H9 (cell line): Measurements from ENCODE around the gene GNA15. TPM values are rescaled to one million over a fixed set of nuclear protein-coding genes. Genes with fewer than 3 reads are reported as not detected.

Source experiments
- DNase-seq: peaks from one replicate; pipeline ENCODE4 v3.0.0-alpha.2; 2017
- H2AFZ ChIP-seq: one replicate; pipeline ENCODE4 v1.6.1; 2013; ENCODE audit warnings: mild to moderate bottlenecking, low read length, control low read depth, moderate library complexity
- H2AK5ac ChIP-seq: 2 replicates; pipeline ENCODE4 v1.6.1; 2013; ENCODE audit warnings: low read length, control low read depth, mixed read lengths; ENCODE audit not compliant: insufficient read length
- H2BK120ac ChIP-seq: one replicate; pipeline ENCODE4 v1.6.1; 2013; ENCODE audit warnings: low read depth, mild to moderate bottlenecking, low read length, control low read depth, inconsistent platforms; ENCODE audit not compliant: poor library complexity, severe bottlenecking
- H2BK12ac ChIP-seq: 2 replicates; pipeline ENCODE4 v1.6.1; 2013; ENCODE audit warnings: low read length, control low read depth, mixed read lengths, low read depth; ENCODE audit not compliant: insufficient read length
- H2BK15ac ChIP-seq: 2 replicates; pipeline ENCODE4 v1.6.1; 2013; ENCODE audit warnings: low read depth, low read length, control low read depth
- H2BK20ac ChIP-seq: one replicate; pipeline ENCODE4 v1.6.1; 2013; ENCODE audit warnings: low read depth, mild to moderate bottlenecking, low read length, control low read depth, inconsistent platforms; ENCODE audit not compliant: poor library complexity, severe bottlenecking
- H2BK5ac ChIP-seq: 2 replicates; pipeline ENCODE4 v1.6.1; 2013; ENCODE audit warnings: low read length, control low read depth, mixed read lengths; ENCODE audit not compliant: insufficient read length
- H3K14ac ChIP-seq: 2 replicates; pipeline ENCODE4 v1.6.1; 2013; ENCODE audit warnings: low read length, control low read depth; ENCODE audit not compliant: insufficient read depth
- H3K18ac ChIP-seq: 2 replicates; pipeline ENCODE4 v1.6.1; 2013; ENCODE audit warnings: low read depth, mild to moderate bottlenecking, mixed read lengths, low read length, control low read depth; ENCODE audit not compliant: insufficient read length
- H3K23ac ChIP-seq: 2 replicates; pipeline ENCODE4 v1.6.1; 2013; ENCODE audit warnings: low read length, control low read depth, mixed read lengths, low read depth; ENCODE audit not compliant: insufficient read length
- H3K23me2 ChIP-seq: 2 replicates; pipeline ENCODE4 v1.6.1; 2013; ENCODE audit warnings: low read depth, mild to moderate bottlenecking, mixed read lengths, low read length, control low read depth; ENCODE audit not compliant: insufficient read length, poor library complexity, severe bottlenecking
- H3K27ac ChIP-seq: 2 replicates; pipeline ENCODE4 v1.5.1; 2013; ENCODE audit warnings: low read length, control low read depth, mixed read lengths, low read depth; ENCODE audit not compliant: insufficient read length
- H3K27me3 ChIP-seq: 2 replicates; pipeline ENCODE4 v1.6.1; 2013; ENCODE audit warnings: low read length, control low read depth, inconsistent platforms; ENCODE audit not compliant: insufficient read depth
- H3K4ac ChIP-seq: 2 replicates; pipeline ENCODE4 v1.6.1; 2013; ENCODE audit warnings: low read depth, mild to moderate bottlenecking, control low read depth, inconsistent platforms, low read length, moderate library complexity
- H3K4me1 ChIP-seq: 2 replicates; pipeline ENCODE4 v1.6.1; 2013; ENCODE audit warnings: low read length, control low read depth, inconsistent platforms; ENCODE audit not compliant: insufficient read depth
- H3K4me2 ChIP-seq: 2 replicates; pipeline ENCODE4 v1.6.1; 2013; ENCODE audit warnings: low read length, control low read depth, mixed read lengths; ENCODE audit not compliant: insufficient read length, insufficient read depth
- H3K56ac ChIP-seq: 2 replicates; pipeline ENCODE4 v1.6.1; 2013; ENCODE audit warnings: low read depth, mild to moderate bottlenecking, mixed read lengths, low read length, control low read depth; ENCODE audit not compliant: insufficient read length
- H3K79me1 ChIP-seq: 2 replicates; pipeline ENCODE4 v1.6.1; 2013; ENCODE audit warnings: low read depth, mild to moderate bottlenecking, moderate library complexity, low read length, control low read depth, inconsistent platforms; ENCODE audit not compliant: insufficient read depth, poor library complexity, severe bottlenecking
- H3K79me2 ChIP-seq: 2 replicates; pipeline ENCODE4 v1.6.1; 2013; ENCODE audit warnings: low read length, control low read depth, inconsistent platforms; ENCODE audit not compliant: insufficient read depth
- H3K9ac ChIP-seq: 2 replicates; pipeline ENCODE4 v1.6.1; 2013; ENCODE audit warnings: low read length, control low read depth, mixed read lengths; ENCODE audit not compliant: insufficient read length; ENCODE audit errors: extremely low read depth
- H3K9me3 ChIP-seq: one replicate; pipeline ENCODE4 v1.6.1; 2013; ENCODE audit warnings: low read depth, low read length, inconsistent platforms; ENCODE audit not compliant: control insufficient read depth
- H3T11ph ChIP-seq: one replicate; pipeline ENCODE4 v1.6.1; 2013; ENCODE audit warnings: mild to moderate bottlenecking, low read length, control low read depth, inconsistent platforms
- H4K20me1 ChIP-seq: one replicate; pipeline ENCODE4 v1.6.1; 2013; ENCODE audit not compliant: control insufficient read depth, insufficient read length, insufficient read depth
- H4K5ac ChIP-seq: 2 replicates; pipeline ENCODE4 v1.6.1; 2013; ENCODE audit warnings: low read depth, mild to moderate bottlenecking, mixed read lengths, low read length, control low read depth; ENCODE audit not compliant: insufficient read length
- H4K8ac ChIP-seq: replicated peaks from 2 replicates; pipeline ENCODE4 v1.6.1; 2013; ENCODE audit warnings: low read length, control low read depth, mixed read lengths, low read depth; ENCODE audit not compliant: insufficient read length
- H4K91ac ChIP-seq: 2 replicates; pipeline ENCODE4 v1.6.1; 2013; ENCODE audit warnings: low read depth, mild to moderate bottlenecking, moderate library complexity, mixed read lengths, low read length, control low read depth; ENCODE audit not compliant: insufficient read length
- H3K27ac Mint-ChIP-seq, 3 experiments: 2 replicates in 2 of 3; 3 replicates in 1 of 3; pipeline ENCODE4 v1.8.0; 2020 to 2021; ENCODE audit warnings: mixed read lengths in 3 of 3, mild to moderate bottlenecking in 1 of 3, moderate library complexity in 1 of 3
- H3K27me3 Mint-ChIP-seq: 2 replicates; pipeline ENCODE4 v1.8.0; 2021; ENCODE audit warnings: low read depth, mild to moderate bottlenecking, moderate library complexity, mixed read lengths
- H3K36me3 Mint-ChIP-seq, 3 experiments: 2 replicates in 2 of 3; 3 replicates in 1 of 3; pipeline ENCODE4 v1.8.0; 2020 to 2021; ENCODE audit warnings: low read depth in 3 of 3, mixed read lengths in 3 of 3; ENCODE audit not compliant: insufficient read depth in 1 of 3
- H3K4me1 Mint-ChIP-seq, 2 experiments: 2 replicates each; pipeline ENCODE4 v1.8.0; 2020; ENCODE audit warnings: mixed read lengths in 2 of 2
- H3K4me3 Mint-ChIP-seq, 2 experiments: 2 replicates in 1 of 2; 3 replicates in 1 of 2; pipeline ENCODE4 v1.8.0; 2020 to 2021; ENCODE audit warnings: mild to moderate bottlenecking in 2 of 2, mixed read lengths in 2 of 2, moderate library complexity in 1 of 2
- H3K9me3 Mint-ChIP-seq, 2 experiments: 2 replicates in 1 of 2; 3 replicates in 1 of 2; pipeline ENCODE4 v1.8.0; 2020; ENCODE audit warnings: mild to moderate bottlenecking in 2 of 2, mixed read lengths in 2 of 2, moderate library complexity in 1 of 2
- CTCF ChIP-seq: fragments of 200-600 bp; sonication (generic); conservative IDR thresholded peaks from 3 replicates; pipeline ENCODE4 v1.8.0; 2021; ENCODE audit warnings: antibody characterized with exemption, mild to moderate bottlenecking
- WGBS: extraction: QIAGEN DNeasy Blood & Tissue Kit; methylation state at CpG from one replicate; pipeline ENCODE4 v1.1.7; 2013; ENCODE audit warnings: missing lambda C conversion rate, low lambda C conversion rate, mixed read lengths; ENCODE audit not compliant: insufficient read length; ENCODE audit errors: extremely low coverage; 5-methylcytosine and 5-hydroxymethylcytosine counted together
- total RNA-seq: library from RNA; stranded (reverse); gene quantifications from 2 replicates; pipeline ENCODE4 v1.2.1, GENCODE V29; 2021

The GNA15 gene
- total RNA-seq, 1 experiment from 2014 or later, result not detected

DNA sequence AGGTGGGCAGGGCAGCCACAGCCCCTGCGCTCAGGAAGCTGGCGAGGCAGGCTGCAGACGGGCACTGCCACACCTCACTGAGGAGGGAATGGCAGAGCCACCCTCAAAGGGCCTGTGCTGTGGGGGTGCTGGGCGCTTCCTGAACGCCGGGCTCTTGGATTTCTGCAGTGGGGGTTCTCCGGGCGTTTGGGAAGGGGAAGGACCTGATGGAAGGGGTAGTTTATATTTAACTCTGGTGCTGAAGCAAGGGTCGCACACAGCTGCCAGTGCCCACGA lies 31.2 kb upstream of the GNA15 start:
- Histone ChIP-seq H2BK20ac (no peak overlapping the region), H4K20me1 (peaks cover 8% of the 10 kb centered on the region), H2AFZ (no peak overlapping the region), H3K9me3 (no peaks in the 10 kb centered on the region), H3K23ac (no peak overlapping the region), H2BK15ac (no peak overlapping the region), H3K27me3 (no peaks in the 10 kb centered on the region), H3K79me1 (peaks cover 6% of the 10 kb centered on the region), H2BK5ac (no peak overlapping the region), H3K4me1 (no peaks in the 10 kb centered on the region), H3K4me2 (no peak overlapping the region), H3K79me2 (peaks cover 10% of the 10 kb centered on the region; the same call in 1 of the 2 replicates), H3K14ac (no peak overlapping the region), H3K56ac (no peak overlapping the region), H2AK5ac (no peak overlapping the region), H3K23me2 (no peaks in the 10 kb centered on the region), H4K5ac (no peak overlapping the region), H3T11ph (no peak overlapping the region), H3K4ac (no peak overlapping the region), H2BK120ac (no peak overlapping the region), H4K91ac (no peak overlapping the region), H2BK12ac (no peak overlapping the region), H3K27ac (no peak overlapping the region), H3K18ac (no peak overlapping the region), H3K9ac (no peak overlapping the region), H4K8ac (no peak overlapping the region)
- no peak overlapping the region for H3K4me3 Mint-ChIP-seq
- DNase-seq, result no peak
- H3K27ac Mint-ChIP-seq, result no peak overlapping the region
- peaks cover 17 to 24% of the 10 kb centered on the region in 2 experiments for H3K4me1 Mint-ChIP-seq
- TF ChIP-seq CTCF, result no peak
- no CpG with 5 or more reads among the region's 10 CpGs for WGBS
- H3K27me3 Mint-ChIP-seq, result no peaks in the 10 kb centered on the region
- no peaks in the 10 kb centered on the region for H3K9me3 Mint-ChIP-seq
- no peaks in the 10 kb centered on the region; a peak in 1 of 7 replicates for H3K36me3 Mint-ChIP-seq
